Epithelial cell of esophagus (primary cell): ENCODE measurements around the gene TRABD.
A peak's percentile ranks its signal among the peaks of the same experiment; 100 is the strongest.

Source experiments
- DNase-seq: peaks from one replicate; pipeline ENCODE4 v3.0.0; 2010; ENCODE audit warnings: low read depth
- H3K4me3 ChIP-seq: 2 replicates; pipeline ENCODE4 v1.5.1; 2011; ENCODE audit warnings: mild to moderate bottlenecking, low read length, control low read depth
- CTCF ChIP-seq: IDR thresholded peaks from 2 replicates; pipeline ENCODE4 v1.5.1; 2011; ENCODE audit warnings: low read depth, mild to moderate bottlenecking, low read length, control low read depth, inconsistent platforms; ENCODE audit not compliant: insufficient read depth; ENCODE audit errors: missing control alignments

Gene TRABD

GRCh38 chr22:50210378-50211139 lies 24.8 kb downstream of the TRABD start:
- H3K4me3 ChIP-seq, result no peak overlapping the region
- DNase-seq, result no peak
- TF ChIP-seq CTCF, result no peak

- no peak overlapping the region for H3K4me3 ChIP-seq
- peak; percentile 50 for DNase-seq
- no peak for TF ChIP-seq CTCF
Measured at GRCh38 chr22:50211147-50211546, 25.4 kb downstream of the TRABD start.

GRCh38 chr22:50213263-50213662 lies 27.6 kb downstream of the TRABD start:
- no peak for DNase-seq
- no peak for TF ChIP-seq CTCF
- H3K4me3 ChIP-seq, result no peak overlapping the region

- no peak overlapping the region for H3K4me3 ChIP-seq
- TF ChIP-seq CTCF, result no peak
- no peak for DNase-seq
Measured at GRCh38 chr22:50215297-50216054, 29.8 kb downstream of the TRABD start.

GRCh38 chr22:50216055-50216683 lies 30.5 kb downstream of the TRABD start:
- no peak for TF ChIP-seq CTCF
- DNase-seq, result no peak
- no peak overlapping the region for H3K4me3 ChIP-seq

- DNase-seq, result no peak
- TF ChIP-seq CTCF, result no peak
- H3K4me3 ChIP-seq, result no peak overlapping the region
Measured at GRCh38 chr22:50216684-50217520, 31.2 kb downstream of the TRABD start.
